ENCODE results near the gene F13B. TPM values are rescaled to one million over a fixed set of nuclear protein-coding genes. Genes with fewer than 3 reads are reported as not detected.

Gene F13B
- total and polyA plus RNA-seq, 7 donors = not detected

DNA sequence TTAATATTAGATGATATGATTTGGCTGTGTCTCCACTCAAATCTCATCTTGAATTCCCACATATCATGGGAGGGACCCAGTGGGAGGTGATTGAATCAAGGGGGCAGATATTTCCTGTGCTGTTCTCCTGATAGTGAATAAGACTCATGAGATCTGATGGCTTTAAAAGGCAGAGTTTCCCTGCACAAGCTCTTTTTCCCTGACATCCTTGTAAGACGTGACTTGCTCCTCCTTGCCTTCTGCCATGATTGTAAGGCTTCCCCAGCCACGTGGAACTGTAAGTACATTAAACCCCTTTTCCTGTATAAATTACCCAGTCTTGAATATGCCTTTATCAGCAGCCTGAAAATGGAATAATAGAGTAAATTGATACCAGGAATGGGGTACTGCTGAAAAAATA, 13.3 kb upstream of the F13B start:
- no peaks in the 10 kb centered on the region for H3K27me3 ChIP-seq (ENCODE audit: insufficient read depth in 3 of 3, low read length in 2 of 3)
- intact Hi-C loops (cut with DNase I) = no loop called here
- H3K4me1 ChIP-seq = no peaks in the 10 kb centered on the region
- WGBS, 3 donors = 80 to 86% (median 84%) methylated on average over 2 of the region's 2 CpGs
- no peak for TF ChIP-seq CTCF (IDR thresholded peaks at IDR 0.05)
- ATAC-seq (no peak), DNase-seq (no peak)
- H3K4me3 ChIP-seq = no peak overlapping the region
- no peak overlapping the region for H3K27ac ChIP-seq
- H3K9me3 ChIP-seq = no peaks in the 10 kb centered on the region
- H3K36me3 ChIP-seq (ENCODE audit: insufficient read depth in 1 of 2, low read depth in 1 of 2) = no peaks in the 10 kb centered on the region

GRCh38 chr1:197076585-197076984, 9.5 kb upstream of the F13B start:
- intact Hi-C loops (cut with DNase I) = no loop called here
- DNase-seq = no peak
- Histone ChIP-seq H3K27ac (no peak overlapping the region), H3K9me3 (no peaks in the 10 kb centered on the region), H3K4me1 (no peaks in the 10 kb centered on the region), H3K4me3 (no peak overlapping the region), H3K27me3 (ENCODE audit: insufficient read depth in 3 of 3, low read length in 2 of 3) (no peaks in the 10 kb centered on the region), H3K36me3 (ENCODE audit: insufficient read depth in 1 of 2, low read depth in 1 of 2) (no peaks in the 10 kb centered on the region)
- ATAC-seq = no peak
- TF ChIP-seq CTCF (IDR thresholded peaks at IDR 0.05) = no peak
- WGBS, 3 donors = 75 to 91% (median 82%) methylated on average over 1 of the region's 1 CpG

DNA sequence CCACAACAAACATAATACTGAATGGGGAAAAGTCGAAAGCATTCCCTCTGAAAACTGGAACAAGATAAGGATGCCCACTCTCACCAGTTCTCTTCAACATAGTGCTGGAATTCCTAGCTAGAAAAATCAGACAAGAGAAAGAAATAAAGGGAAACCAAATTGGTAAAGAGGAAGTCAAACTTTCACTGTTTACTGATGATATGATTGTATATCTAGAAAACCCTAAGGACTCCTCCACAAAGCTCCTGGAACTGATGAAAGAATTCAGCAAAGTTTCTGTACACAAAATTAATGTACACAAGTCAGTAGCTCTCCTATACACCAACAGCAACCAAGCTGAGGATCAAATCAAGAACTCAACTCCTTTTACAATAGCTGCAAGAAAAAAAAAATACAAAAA, 6.9 kb upstream of the F13B start:
- H3K9me3 ChIP-seq = no peaks in the 10 kb centered on the region
- no peak overlapping the region for H3K27ac ChIP-seq
- H3K36me3 ChIP-seq (ENCODE audit: insufficient read depth in 1 of 2, low read depth in 1 of 2) = no peaks in the 10 kb centered on the region
- no peaks in the 10 kb centered on the region for H3K4me1 ChIP-seq
- ATAC-seq = no peak
- WGBS, 3 donors = 86 to 94% (median 91%) methylated on average over 1 of the region's 1 CpG
- no peak overlapping the region for H3K4me3 ChIP-seq
- intact Hi-C loops (cut with DNase I) = no loop called here
- DNase-seq = no peak
- TF ChIP-seq CTCF (IDR thresholded peaks at IDR 0.05) = no peak
- no peaks in the 10 kb centered on the region for H3K27me3 ChIP-seq (ENCODE audit: insufficient read depth in 3 of 3, low read length in 2 of 3)

DNA sequence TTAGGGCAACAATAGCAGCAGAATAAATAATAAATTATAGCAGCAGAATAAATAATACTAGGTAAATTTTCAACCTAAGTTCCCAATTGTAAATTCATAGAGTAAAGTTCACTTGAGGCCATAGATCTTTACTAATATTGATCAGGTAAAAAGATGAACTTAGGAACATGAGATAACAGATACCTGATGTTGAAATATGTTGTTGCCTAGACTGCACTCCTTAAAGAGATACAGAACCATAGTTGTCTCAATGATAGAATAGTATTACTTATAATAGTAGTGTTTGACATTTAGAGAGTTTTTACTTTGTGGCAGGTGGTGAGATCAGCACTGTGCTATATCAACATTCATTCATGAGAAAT, 378 bp upstream of the F13B start:
- H3K27ac ChIP-seq = no peak overlapping the region
- H3K36me3 ChIP-seq (ENCODE audit: insufficient read depth in 1 of 2, low read depth in 1 of 2) = no peaks in the 10 kb centered on the region
- H3K27me3 ChIP-seq (ENCODE audit: insufficient read depth in 3 of 3, low read length in 2 of 3) = no peaks in the 10 kb centered on the region
- intact Hi-C loops (cut with DNase I) = no loop called here
- no peak for ATAC-seq
- DNase-seq = no peak
- no peaks in the 10 kb centered on the region for H3K9me3 ChIP-seq
- H3K4me3 ChIP-seq = no peak overlapping the region
- H3K4me1 ChIP-seq = no peaks in the 10 kb centered on the region
- no peak for TF ChIP-seq CTCF (IDR thresholded peaks at IDR 0.05)

GRCh38 chr1:197066277-197066676, 783 bp downstream of the F13B start:
- Histone ChIP-seq H3K4me3 (no peak overlapping the region), H3K36me3 (ENCODE audit: insufficient read depth in 1 of 2, low read depth in 1 of 2) (no peaks in the 10 kb centered on the region), H3K27me3 (ENCODE audit: insufficient read depth in 3 of 3, low read length in 2 of 3) (no peaks in the 10 kb centered on the region), H3K9me3 (no peaks in the 10 kb centered on the region), H3K27ac (no peak overlapping the region), H3K4me1 (no peaks in the 10 kb centered on the region)
- 92 to 97% (median 95%) methylated on average over 1 of the region's 1 CpG for WGBS, 3 donors
- DNase-seq (no peak), ATAC-seq (no peak)
- no peak for TF ChIP-seq CTCF (IDR thresholded peaks at IDR 0.05)
- intact Hi-C loops (cut with DNase I) = no loop called here

All from psoas muscle (tissue), 8 donors.